ENCODE data around the gene AOX1.

DNA sequence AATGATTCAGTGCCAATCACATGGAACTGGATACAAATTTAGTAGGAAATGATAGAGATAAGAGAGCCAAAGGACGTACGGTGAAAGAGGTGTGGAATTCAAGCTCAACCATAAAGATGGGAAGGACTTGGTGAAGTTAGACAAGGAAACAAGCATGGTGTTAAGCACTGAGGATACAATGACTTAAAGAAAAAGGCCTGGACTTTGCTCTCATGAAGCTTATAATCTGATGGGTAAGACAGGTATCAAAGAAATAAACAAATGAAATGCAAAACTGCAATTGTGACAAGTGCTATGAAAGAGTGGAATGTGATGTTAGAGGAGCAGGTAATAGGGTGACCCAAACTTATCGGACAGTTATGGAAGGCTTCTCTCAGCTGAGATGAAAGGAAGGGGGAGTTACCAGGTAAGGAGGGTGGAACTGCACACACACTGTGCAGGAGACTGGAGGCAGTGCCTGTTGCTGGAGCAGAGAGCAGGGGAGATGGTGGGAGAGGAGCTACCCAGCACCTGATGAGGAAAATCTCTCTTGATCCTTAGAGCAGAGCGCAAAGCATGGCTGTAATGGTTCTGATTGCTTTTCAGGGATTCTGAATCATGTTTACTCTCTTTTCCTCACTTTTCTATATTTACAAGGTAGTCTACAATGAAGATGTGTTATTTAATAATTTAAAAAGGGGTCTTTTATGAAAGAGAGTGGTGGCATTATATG lies 118.3 kb downstream of the AOX1 start:
- no peak for TF ChIP-seq POLR2A (IDR thresholded peaks at IDR 0.05; ENCODE audit: low read depth, low read length)
- TF ChIP-seq POLR2AphosphoS5 (IDR thresholded peaks at IDR 0.05; ENCODE audit: low read depth, low read length), result no peak
- no peak for TF ChIP-seq PAX5 (IDR thresholded peaks at IDR 0.05; ENCODE audit: insufficient read depth, low read length, severe bottlenecking)
- TF ChIP-seq TAF1 (IDR thresholded peaks at IDR 0.05; ENCODE audit: low read depth, low read length), result no peak

Measured in GM12891 (cell line).